ENCODE data around the gene AMDHD2. TPM values are rescaled to one million over a fixed set of nuclear protein-coding genes. Genes with fewer than 3 reads are reported as not detected.
"Not testable (repeated sequence)": the region's sequence is repeated elsewhere in the genome, so short reads cannot be mapped to it uniquely, and the experiment has no call there.

AMDHD2 gene
- total RNA-seq, 1 donor from 2014 or later = 60.9 TPM

GRCh38 chr16:2577044-2577443, 56.9 kb downstream of the AMDHD2 start:
- not testable (repeated sequence) for DNase-seq (ENCODE audit: low spot score)

GRCh38 chr16:2578905-2579304, 58.7 kb downstream of the AMDHD2 start:
- DNase-seq (ENCODE audit: low spot score) = not testable (repeated sequence)

- DNase-seq (ENCODE audit: low spot score) = not testable (repeated sequence)
Measured at GRCh38 chr16:2580143-2580542, 60.0 kb downstream of the AMDHD2 start.

- DNase-seq (ENCODE audit: low spot score) = not testable (repeated sequence)
Measured at GRCh38 chr16:2580818-2581217, 60.6 kb downstream of the AMDHD2 start.

Other genes with a start within 250 kb of the AMDHD2 start
- 18.3 TPM for gene ABCA3, start 179.6 kb upstream of the AMDHD2 start, total RNA-seq
- 3.7 TPM for gene CCNF, start 90.9 kb upstream of the AMDHD2 start, total RNA-seq
- 0.60 TPM for gene TEDC2, start 60.3 kb upstream of the AMDHD2 start, total RNA-seq
- gene NTN3, start 49.1 kb upstream of the AMDHD2 start, total RNA-seq = 0.46 TPM
- 20.6 TPM for gene TBC1D24, start 45.2 kb upstream of the AMDHD2 start, total RNA-seq
- 246 TPM for gene ATP6V0C, start 6.4 kb upstream of the AMDHD2 start, total RNA-seq
- 1.8 TPM for gene CEMP1, start 11.0 kb downstream of the AMDHD2 start, total RNA-seq
- 72.0 TPM for gene PDPK1, start 17.6 kb downstream of the AMDHD2 start, total RNA-seq
- 18.6 TPM for gene KCTD5, start 162.2 kb downstream of the AMDHD2 start, total RNA-seq
- gene PRSS27, start 199.9 kb downstream of the AMDHD2 start, total RNA-seq = 0.52 TPM
- gene SRRM2, start 232.3 kb downstream of the AMDHD2 start, total RNA-seq = 677 TPM

Data from mucosa of gallbladder (tissue), 1 donor.